Measurements from ENCODE around the gene NEDD4L.
"Not testable (repeated sequence)": the region's sequence is repeated elsewhere in the genome, so short reads cannot be mapped to it uniquely, and the experiment has no call there.

NEDD4L gene

GRCh38 chr18:58158459-58158858 lies 114.4 kb downstream of the NEDD4L start:
- no peak for FAIRE-seq

GRCh38 chr18:58161659-58162058 lies 117.6 kb downstream of the NEDD4L start:
- FAIRE-seq = no peak

GRCh38 chr18:58162127-58162526 lies 118.1 kb downstream of the NEDD4L start:
- FAIRE-seq = no peak

GRCh38 chr18:58163004-58163590 lies 119.1 kb downstream of the NEDD4L start:
- FAIRE-seq = no peak

GRCh38 chr18:58166278-58166844 lies 122.3 kb downstream of the NEDD4L start:
- no peak for FAIRE-seq

- no peak for FAIRE-seq
Observed at GRCh38 chr18:58167073-58167472, 123.0 kb downstream of the NEDD4L start.

GRCh38 chr18:58168221-58168620 lies 124.2 kb downstream of the NEDD4L start:
- FAIRE-seq = no peak

GRCh38 chr18:58168993-58169392 lies 125.0 kb downstream of the NEDD4L start:
- no peak for FAIRE-seq

- no peak for FAIRE-seq
Observed at GRCh38 chr18:58169472-58169871, 125.4 kb downstream of the NEDD4L start.

GRCh38 chr18:58170036-58170435 lies 126.0 kb downstream of the NEDD4L start:
- FAIRE-seq = not testable (repeated sequence)

- FAIRE-seq = no peak
Observed at GRCh38 chr18:58172031-58172430, 128.0 kb downstream of the NEDD4L start.

- FAIRE-seq = no peak
Observed at GRCh38 chr18:58174285-58174684, 130.3 kb downstream of the NEDD4L start.

GRCh38 chr18:58175122-58175785 lies 131.2 kb downstream of the NEDD4L start:
- FAIRE-seq = no peak

- no peak for FAIRE-seq
Observed at GRCh38 chr18:58175786-58176176, 131.8 kb downstream of the NEDD4L start.

GRCh38 chr18:58177004-58177717 lies 133.1 kb downstream of the NEDD4L start:
- FAIRE-seq = no peak

GRCh38 chr18:58177896-58178470 lies 134.0 kb downstream of the NEDD4L start:
- FAIRE-seq = no peak

- no peak for FAIRE-seq
Observed at GRCh38 chr18:58178511-58178910, 134.5 kb downstream of the NEDD4L start.

- FAIRE-seq = no peak
Observed at GRCh38 chr18:58180172-58180571, 136.1 kb downstream of the NEDD4L start.

GRCh38 chr18:58180738-58181353 lies 136.8 kb downstream of the NEDD4L start:
- FAIRE-seq = peak; percentile 57

GRCh38 chr18:58181988-58182387 lies 138.0 kb downstream of the NEDD4L start:
- FAIRE-seq = no peak

- FAIRE-seq = no peak
Observed at GRCh38 chr18:58183226-58183625, 139.2 kb downstream of the NEDD4L start.

- FAIRE-seq = no peak
Observed at GRCh38 chr18:58186258-58186948, 142.4 kb downstream of the NEDD4L start.

All from colon (tissue), 2 donors.